ENCODE results near the gene EMX2. TPM values are rescaled to one million over a fixed set of nuclear protein-coding genes. Genes with fewer than 3 reads are reported as not detected.

The EMX2 gene
- total RNA-seq, 1 donor from 2014 or later: not detected

- intact Hi-C loops (cut with micrococcal nuclease): no loop called here
- ATAC-seq (ENCODE audit: low read depth) (no peak), DNase-seq (no peak)
- Mint-ChIP-seq H3K27me3 (peaks cover 52% of the 10 kb centered on the region), H3K9me3 (no peaks in the 10 kb centered on the region), H3K36me3 (ENCODE audit: low read depth) (no peaks in the 10 kb centered on the region), H3K4me1 (peaks cover 14% of the 10 kb centered on the region), H3K27ac (no peak overlapping the region), H3K4me3 (no peak overlapping the region)
- ChIA-PET POLR2A (no interaction called here), CTCF (no interaction called here)
- TF ChIP-seq CTCF (IDR thresholded peaks at IDR 0.05): no peak
Observed at GRCh38 chr10:117546020-117546580, 3.6 kb downstream of the EMX2 start.

- intact Hi-C loops (cut with micrococcal nuclease): no loop called here
- ChIA-PET POLR2A (no interaction called here), CTCF (no interaction called here)
- no peaks in the 10 kb centered on the region for H3K9me3 Mint-ChIP-seq
- ATAC-seq (ENCODE audit: low read depth): no peak
- no peak for DNase-seq
- H3K27ac Mint-ChIP-seq: no peak overlapping the region
- peaks cover 54% of the 10 kb centered on the region for H3K27me3 Mint-ChIP-seq
- TF ChIP-seq CTCF (IDR thresholded peaks at IDR 0.05): no peak
- H3K36me3 Mint-ChIP-seq (ENCODE audit: low read depth): no peaks in the 10 kb centered on the region
- no peak overlapping the region for H3K4me3 Mint-ChIP-seq
- peaks cover 13% of the 10 kb centered on the region for H3K4me1 Mint-ChIP-seq
Observed at GRCh38 chr10:117546581-117547015, 4.1 kb downstream of the EMX2 start.

- POLR2A ChIA-PET: no interaction called here
- Mint-ChIP-seq H3K4me1 (peaks cover 13% of the 10 kb centered on the region), H3K27ac (no peak overlapping the region), H3K36me3 (ENCODE audit: low read depth) (no peaks in the 10 kb centered on the region), H3K27me3 (peaks cover 57% of the 10 kb centered on the region), H3K9me3 (no peaks in the 10 kb centered on the region), H3K4me3 (no peak overlapping the region)
- no peak for ATAC-seq (ENCODE audit: low read depth)
- intact Hi-C loops (cut with micrococcal nuclease): no loop called here
- CTCF ChIA-PET: no interaction called here
- no peak for TF ChIP-seq CTCF (IDR thresholded peaks at IDR 0.05)
- no peak for DNase-seq
Observed at GRCh38 chr10:117547016-117547715, 4.6 kb downstream of the EMX2 start.

- CTCF ChIA-PET: interaction anchor here (0.6 kb wide), 1 partner anchor 1152 kb away, joined by 3 read pairs; no protein-coding TSS in a partner anchor
- TF ChIP-seq CTCF (IDR thresholded peaks at IDR 0.05): no peak
- H3K27ac Mint-ChIP-seq: no peak overlapping the region
Observed at GRCh38 chr10:117547716-117548668, 5.4 kb downstream of the EMX2 start.

GRCh38 chr10:117549100-117549585 is 6.6 kb downstream of the EMX2 start:
- no peaks in the 10 kb centered on the region for H3K9me3 Mint-ChIP-seq
- peaks cover 65% of the 10 kb centered on the region for H3K27me3 Mint-ChIP-seq
- H3K36me3 Mint-ChIP-seq (ENCODE audit: low read depth): no peaks in the 10 kb centered on the region
- no peak overlapping the region for H3K4me3 Mint-ChIP-seq
- DNase-seq (no peak), ATAC-seq (ENCODE audit: low read depth) (no peak)
- TF ChIP-seq CTCF (IDR thresholded peaks at IDR 0.05): no peak
- peaks cover 15% of the 10 kb centered on the region for H3K4me1 Mint-ChIP-seq
- CTCF ChIA-PET: no interaction called here
- no peak overlapping the region for H3K27ac Mint-ChIP-seq
- POLR2A ChIA-PET: no interaction called here
- intact Hi-C loops (cut with micrococcal nuclease): no loop called here

More at GRCh38 chr10:117547716-117548668, 5.4 kb downstream of the EMX2 start:
- POLR2A ChIA-PET: no interaction called here
- intact Hi-C loops (cut with micrococcal nuclease): no loop called here
- ATAC-seq (ENCODE audit: low read depth): no peak
- H3K4me3 Mint-ChIP-seq: no peak overlapping the region
- no peaks in the 10 kb centered on the region for H3K9me3 Mint-ChIP-seq
- H3K4me1 Mint-ChIP-seq: peaks cover 13% of the 10 kb centered on the region
- no peak for DNase-seq
- H3K36me3 Mint-ChIP-seq (ENCODE audit: low read depth): no peaks in the 10 kb centered on the region
- H3K27me3 Mint-ChIP-seq: peaks cover 62% of the 10 kb centered on the region

All from activated B cell treated with CpG ODN at 0.5 μM for 24 hours (primary cell).